Adrenal gland (tissue), 5 donors: ENCODE data around the gene ZBTB12.

Experiments
- CTCF ChIP-seq, 6 experiments: fragments of 450-650 bp in 4 of 6; fragments of 200-600 bp in 2 of 6; sonication (generic) in 1 of 6; IDR thresholded peaks; 1 replicate in 5 of 6; 2 replicates in 1 of 6; pipeline versions ENCODE4 v1.5.1 to v1.8.0; 2016 to 2021; ENCODE audit warnings: antibody characterized with exemption in 6 of 6, mild to moderate bottlenecking in 2 of 6, moderate library complexity in 1 of 6
- POLR2A ChIP-seq, 2 donors: fragments of 450-650 bp; IDR thresholded peaks; one replicate each; pipeline ENCODE4 v1.6.1; 2017; ENCODE audit warnings: antibody characterized with exemption in 2 of 2, mild to moderate bottlenecking in 2 of 2, moderate library complexity in 1 of 2
- donor health status: DM: no; HTN: no; CAD: no.

GRCh38 chr6:31947070-31947675 is 45.3 kb upstream of the ZBTB12 start:
- TF ChIP-seq CTCF (IDR thresholded peaks at IDR 0.05): no peak
- no peak for TF ChIP-seq POLR2A (IDR thresholded peaks at IDR 0.05)
